Hematopoietic multipotent progenitor cell treated with erythropoietin and hydrocortisone succinate and interleukin-3 and kit ligand, for 15 days (in vitro differentiated cells): ENCODE measurements around the gene TPRG1L.

Experiments used
- DNase-seq: peaks from one replicate; pipeline ENCODE4 v3.0.0-alpha.2; 2015; ENCODE audit warnings: low spot score

The TPRG1L gene

GRCh38 chr1:3628445-3628844 lies 3.6 kb downstream of the TPRG1L start:
- no peak for DNase-seq

GRCh38 chr1:3629561-3630160 lies 4.8 kb downstream of the TPRG1L start:
- DNase-seq = no peak

GRCh38 chr1:3630161-3630611 lies 5.4 kb downstream of the TPRG1L start:
- DNase-seq = no peak

- no peak for DNase-seq
Measured at GRCh38 chr1:3630914-3631313, 6.1 kb downstream of the TPRG1L start.

GRCh38 chr1:3631320-3632260 lies 6.8 kb downstream of the TPRG1L start:
- no peak for DNase-seq

GRCh38 chr1:3632298-3632697 lies 7.5 kb downstream of the TPRG1L start:
- no peak for DNase-seq

GRCh38 chr1:3632716-3633343 lies 8.0 kb downstream of the TPRG1L start:
- DNase-seq = no peak

GRCh38 chr1:3633344-3634058 lies 8.7 kb downstream of the TPRG1L start:
- DNase-seq = no peak

- DNase-seq = no peak
Measured at GRCh38 chr1:3634059-3634800, 9.4 kb downstream of the TPRG1L start.

GRCh38 chr1:3636080-3636479 lies 11.3 kb downstream of the TPRG1L start:
- no peak for DNase-seq

GRCh38 chr1:3636531-3636930 lies 11.7 kb downstream of the TPRG1L start:
- DNase-seq = no peak

- DNase-seq = no peak
Measured at GRCh38 chr1:3638027-3638426, 13.2 kb downstream of the TPRG1L start.

GRCh38 chr1:3638676-3639075 lies 13.9 kb downstream of the TPRG1L start:
- no peak for DNase-seq

- DNase-seq = no peak
Measured at GRCh38 chr1:3639397-3639911, 14.6 kb downstream of the TPRG1L start.

GRCh38 chr1:3640121-3640837 lies 15.5 kb downstream of the TPRG1L start:
- no peak for DNase-seq

GRCh38 chr1:3641046-3641760 lies 16.4 kb downstream of the TPRG1L start:
- DNase-seq = no peak

GRCh38 chr1:3641816-3642215 lies 17.0 kb downstream of the TPRG1L start:
- no peak for DNase-seq

- DNase-seq = no peak
Measured at GRCh38 chr1:3642919-3643675, 18.3 kb downstream of the TPRG1L start.

- no peak for DNase-seq
Measured at GRCh38 chr1:3644273-3644672, 19.5 kb downstream of the TPRG1L start.
